DMS79 (cell line): ENCODE data around the gene ABCB6.

Experiments used
- DNase-seq: peaks from one replicate; lab custom pipeline; 2025; lab: John Stamatoyannopoulos, UW

Gene ABCB6

GRCh38 chr2:219184121-219184520, 34.6 kb downstream of the ABCB6 start:
- DNase-seq, result no peak

DNA sequence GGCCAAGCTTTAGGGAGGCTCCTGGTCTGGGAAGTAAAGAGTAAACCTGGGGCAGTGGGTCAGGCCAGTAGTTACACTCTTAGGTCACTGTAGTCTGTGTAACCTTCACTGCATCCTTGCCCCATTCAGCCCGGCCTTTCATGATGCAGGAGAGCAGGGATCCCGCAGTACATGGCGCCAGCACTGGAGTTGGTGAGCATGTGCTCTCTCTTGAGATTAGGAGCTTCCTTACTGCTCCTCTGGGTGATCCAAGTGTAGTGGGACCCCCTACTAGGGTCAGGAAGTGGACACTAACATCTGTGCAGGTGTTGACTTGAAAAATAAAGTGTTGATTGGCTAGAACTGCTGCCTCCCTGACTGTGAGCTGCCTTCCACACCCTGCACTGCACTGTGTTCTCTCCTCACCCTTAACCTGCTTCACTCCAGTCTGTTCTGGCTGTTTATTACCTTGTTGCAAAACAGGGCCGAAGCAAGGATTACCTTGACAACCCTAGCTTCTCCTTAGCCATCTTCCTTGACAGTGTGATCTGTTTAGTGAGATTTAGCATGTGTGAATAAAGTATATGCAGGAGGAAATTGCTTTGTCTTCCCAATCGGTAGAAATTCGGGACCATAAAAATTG, 35.5 kb downstream of the ABCB6 start:
- DNase-seq, result no peak

DNA sequence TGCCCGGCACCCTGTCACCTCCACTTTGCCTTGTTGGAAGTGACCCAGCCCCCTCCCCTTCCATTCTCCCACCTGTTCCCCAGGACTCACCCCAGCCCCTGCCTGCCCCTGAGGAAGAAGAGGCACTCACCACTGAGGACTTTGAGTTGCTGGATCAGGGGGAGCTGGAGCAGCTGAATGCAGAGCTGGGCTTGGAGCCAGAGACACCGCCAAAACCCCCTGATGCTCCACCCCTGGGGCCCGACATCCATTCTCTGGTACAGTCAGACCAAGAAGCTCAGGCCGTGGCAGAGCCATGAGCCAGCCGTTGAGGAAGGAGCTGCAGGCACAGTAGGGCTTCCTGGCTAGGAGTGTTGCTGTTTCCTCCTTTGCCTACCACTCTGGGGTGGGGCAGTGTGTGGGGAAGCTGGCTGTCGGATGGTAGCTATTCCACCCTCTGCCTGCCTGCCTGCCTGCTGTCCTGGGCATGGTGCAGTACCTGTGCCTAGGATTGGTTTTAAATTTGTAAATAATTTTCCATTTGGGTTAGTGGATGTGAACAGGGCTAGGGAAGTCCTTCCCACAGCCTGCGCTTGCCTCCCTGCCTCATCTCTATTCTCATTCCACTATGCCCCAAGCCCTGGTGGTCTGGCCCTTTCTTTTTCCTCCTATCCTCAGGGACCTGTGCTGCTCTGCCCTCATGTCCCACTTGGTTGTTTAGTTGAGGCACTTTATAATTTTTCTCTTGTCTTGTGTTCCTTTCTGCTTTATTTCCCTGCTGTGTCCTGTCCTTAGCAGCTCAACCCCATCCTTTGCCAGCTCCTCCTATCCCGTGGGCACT, 36.2 kb downstream of the ABCB6 start:
- no peak for DNase-seq

- DNase-seq, result no peak
Observed at GRCh38 chr2:219181531-219181930, 37.2 kb downstream of the ABCB6 start.

DNA sequence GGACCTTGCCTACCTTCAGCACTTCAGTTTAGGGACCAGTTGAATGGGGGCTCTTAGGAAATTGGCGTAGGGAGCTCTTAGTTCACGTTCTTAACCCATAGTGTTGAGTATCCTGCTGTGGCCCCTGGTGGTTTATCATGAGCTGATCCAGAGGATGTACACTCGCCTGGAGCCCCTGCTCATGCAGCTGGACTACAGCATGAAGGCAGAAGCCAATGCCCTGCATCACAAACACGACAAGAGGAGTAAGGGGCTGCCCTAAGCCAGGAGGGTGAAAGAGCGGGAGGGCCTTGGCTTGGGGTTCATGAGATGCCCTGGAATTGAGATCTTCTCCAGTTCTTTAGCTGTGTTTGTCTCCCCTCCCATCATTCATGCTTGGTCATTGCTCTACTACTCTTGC, 37.8 kb downstream of the ABCB6 start:
- no peak for DNase-seq

DNA sequence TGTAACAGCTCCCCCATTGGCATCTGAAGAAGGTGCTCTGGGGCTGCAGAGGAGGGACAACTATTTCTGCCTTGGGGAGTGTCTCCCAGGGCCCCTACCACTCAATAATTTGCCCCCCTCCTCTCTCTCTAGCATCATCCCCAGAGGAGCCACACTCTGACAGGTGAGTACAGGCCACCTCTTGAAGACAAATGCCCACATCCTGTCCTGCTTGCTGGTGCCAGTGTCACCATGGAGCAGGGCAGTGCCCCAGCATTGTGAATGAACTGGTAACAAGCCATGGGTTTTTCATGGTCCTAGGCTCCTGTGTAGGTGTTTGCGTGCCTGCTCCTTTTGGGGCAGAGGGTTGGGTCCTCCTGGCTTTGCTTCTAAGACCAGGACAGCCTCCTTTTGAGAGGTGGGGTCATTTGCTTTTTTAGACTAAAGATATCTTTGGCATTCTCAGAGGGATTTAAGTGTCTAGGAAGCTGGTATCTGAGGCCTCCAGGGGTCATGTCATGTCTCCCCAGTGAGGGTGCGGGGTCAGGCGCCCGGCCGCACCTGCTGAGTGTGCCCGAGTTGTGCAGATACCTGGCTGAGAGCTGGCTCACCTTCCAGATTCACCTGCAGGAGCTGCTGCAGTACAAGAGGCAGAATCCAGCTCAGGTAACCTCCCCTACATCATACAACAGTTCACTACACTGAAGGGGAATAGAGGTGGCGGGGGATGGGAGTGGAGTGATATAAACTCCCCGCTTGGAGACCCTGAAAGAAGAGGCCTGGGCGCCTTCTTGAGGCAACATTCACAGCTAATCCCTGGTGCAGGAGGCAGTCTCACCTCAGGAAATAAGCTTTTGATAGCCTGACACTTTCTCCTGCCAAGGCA, 38.9 kb downstream of the ABCB6 start:
- no peak for DNase-seq

- no peak for DNase-seq
Observed at GRCh38 chr2:219178377-219179175, 40.2 kb downstream of the ABCB6 start.

GRCh38 chr2:219177552-219178376, 41.0 kb downstream of the ABCB6 start, which contains the start of gene RETREG2:
RETREG2 (plus strand) TSS chr2:219178275; CDS start chr2:219178353, 78 bp downstream.
- DNase-seq, result peak; percentile 59

DNA sequence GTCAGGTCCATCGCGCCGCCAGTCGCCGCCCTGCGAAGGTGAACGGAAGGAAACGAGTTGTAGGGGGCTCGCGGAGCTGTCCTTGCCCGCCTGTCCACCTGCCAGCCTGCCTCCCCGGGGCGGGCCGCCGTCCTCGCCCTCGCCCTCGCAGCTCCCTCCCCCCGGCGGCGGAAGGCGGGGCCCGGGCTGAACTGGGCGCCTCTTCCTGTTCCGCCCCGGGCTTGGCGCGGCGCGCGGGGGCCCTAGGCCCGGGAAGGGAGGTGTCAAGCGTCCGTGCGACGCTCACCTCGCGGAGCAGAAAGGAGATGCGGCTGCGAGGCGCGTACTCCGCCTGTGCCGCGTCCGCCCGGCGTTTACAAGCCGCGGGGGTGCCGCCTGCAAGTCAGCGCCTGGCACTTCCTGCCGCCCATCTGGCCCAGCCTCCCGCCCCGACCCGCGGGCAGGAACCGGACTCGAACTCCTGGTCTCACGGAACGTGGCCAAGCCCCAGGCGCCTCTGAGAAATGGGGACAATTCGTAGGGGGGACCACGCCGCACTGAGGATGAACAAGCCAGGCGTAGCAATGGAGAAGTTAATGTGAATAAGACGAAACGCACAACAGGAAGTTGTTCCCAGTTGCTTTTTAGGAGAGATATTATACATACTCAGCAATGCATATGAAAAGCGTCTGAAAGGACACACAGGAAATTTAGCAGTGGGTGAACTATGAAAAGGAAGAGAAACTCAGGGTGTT, 41.8 kb downstream of the ABCB6 start, which contains the start of gene CNPPD1:
Gene CNPPD1 (minus strand): TSS at position 108 of the 734 bp plus-strand sequence. CDS start 97 bp downstream, at position 11.
- DNase-seq, result peak; percentile 55

- DNase-seq, result no peak
Observed at GRCh38 chr2:219175928-219176817, 42.6 kb downstream of the ABCB6 start.

DNA sequence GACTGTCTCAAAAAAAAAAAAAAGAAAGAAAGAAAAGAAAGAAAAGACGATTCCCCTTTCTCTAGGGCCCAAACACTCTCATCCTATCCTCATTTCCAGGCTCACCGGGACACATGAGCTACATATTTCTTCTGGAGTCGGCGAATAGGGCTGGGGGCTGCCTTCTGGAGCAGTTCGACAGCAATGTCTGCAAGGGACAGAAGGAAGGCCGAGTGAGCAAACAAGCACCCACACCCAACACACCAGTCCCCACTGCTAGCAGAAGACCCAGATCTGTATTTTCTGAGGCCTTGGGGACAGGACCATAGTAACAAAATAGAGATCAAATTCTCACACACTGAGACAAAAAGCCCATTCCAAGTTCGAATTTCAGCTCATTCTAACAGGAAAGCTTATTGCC, 43.3 kb downstream of the ABCB6 start:
- DNase-seq, result no peak

GRCh38 chr2:219174801-219175200, 44.0 kb downstream of the ABCB6 start:
- no peak for DNase-seq

DNA sequence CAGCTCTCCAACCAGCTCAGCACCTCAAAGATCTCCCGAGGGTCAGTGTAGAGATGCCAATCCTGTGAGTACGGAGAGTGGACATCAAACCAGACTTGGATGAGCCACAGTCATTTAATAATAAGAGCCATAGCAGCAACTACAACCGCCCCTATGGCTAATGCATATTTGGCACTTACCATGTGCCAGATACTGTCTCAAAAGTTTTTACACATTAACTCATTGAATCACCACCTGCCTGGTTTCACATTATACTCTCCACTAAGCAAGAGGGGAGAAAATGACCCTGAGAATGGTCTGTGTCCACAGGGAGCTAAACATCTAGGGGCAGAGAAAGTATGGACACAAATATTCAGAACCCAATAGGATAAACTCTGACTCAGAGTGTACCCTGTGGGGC, 44.6 kb downstream of the ABCB6 start:
- DNase-seq, result no peak

GRCh38 chr2:219173176-219173575, 45.6 kb downstream of the ABCB6 start:
- no peak for DNase-seq

- DNase-seq, result no peak
Observed at GRCh38 chr2:219172231-219173154, 46.3 kb downstream of the ABCB6 start.

- no peak for DNase-seq
Observed at GRCh38 chr2:219171231-219171651, 47.5 kb downstream of the ABCB6 start.

- DNase-seq, result no peak
Observed at GRCh38 chr2:219169930-219170654, 48.7 kb downstream of the ABCB6 start, which contains the start of gene SLC23A3. SLC23A3 (minus strand) TSS chr2:219170029; CDS start chr2:219169984, 45 bp downstream.
